NCI-H748 (cell line): ENCODE data around the gene PEX11G.
"Not testable (repeated sequence)": the region's sequence is repeated elsewhere in the genome, so short reads cannot be mapped to it uniquely, and the experiment has no call there.

ENCODE experiments used
- DNase-seq: peaks from one replicate; lab custom pipeline; 2025; ENCODE audit not compliant: unreplicated experiment; lab: John Stamatoyannopoulos, UW

Gene PEX11G

DNA sequence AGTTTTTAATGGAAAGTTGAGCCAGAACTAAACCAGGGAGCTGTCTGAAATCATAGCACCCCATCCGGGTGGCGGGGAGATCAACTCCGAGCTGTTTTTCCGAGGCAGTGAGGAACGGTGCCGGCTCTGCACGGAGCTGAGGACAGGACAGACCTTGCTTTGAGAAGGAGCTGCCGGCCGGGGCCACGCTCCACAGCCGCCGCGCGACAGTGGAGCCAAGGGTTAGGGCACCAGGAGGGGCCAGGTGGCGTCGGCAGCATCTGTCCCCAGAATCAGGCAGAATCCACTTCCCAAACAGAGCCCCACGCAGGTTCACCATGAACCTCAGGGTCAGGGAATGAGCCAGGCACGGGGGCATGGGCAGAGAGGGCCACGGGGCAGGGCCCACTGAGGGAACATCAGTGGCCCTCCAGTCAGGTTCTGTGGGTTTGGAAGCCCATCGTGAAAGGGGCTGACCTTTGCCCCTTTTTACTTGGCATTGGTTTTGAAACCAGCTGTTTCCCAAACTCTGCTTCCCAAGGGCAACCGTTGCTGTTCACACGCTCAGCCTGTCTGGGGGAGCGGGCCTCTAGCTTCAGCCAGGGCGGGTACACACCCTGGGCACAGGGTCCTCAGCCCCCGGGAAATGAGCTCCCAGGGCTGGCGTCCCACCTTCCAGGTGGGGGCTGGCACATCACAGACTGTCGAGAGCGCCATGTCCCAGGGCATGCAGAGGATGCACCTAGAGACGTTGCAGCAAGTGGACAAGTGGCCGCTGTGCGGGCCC lies 18.1 kb downstream of the PEX11G start:
- DNase-seq, result no peak

DNA sequence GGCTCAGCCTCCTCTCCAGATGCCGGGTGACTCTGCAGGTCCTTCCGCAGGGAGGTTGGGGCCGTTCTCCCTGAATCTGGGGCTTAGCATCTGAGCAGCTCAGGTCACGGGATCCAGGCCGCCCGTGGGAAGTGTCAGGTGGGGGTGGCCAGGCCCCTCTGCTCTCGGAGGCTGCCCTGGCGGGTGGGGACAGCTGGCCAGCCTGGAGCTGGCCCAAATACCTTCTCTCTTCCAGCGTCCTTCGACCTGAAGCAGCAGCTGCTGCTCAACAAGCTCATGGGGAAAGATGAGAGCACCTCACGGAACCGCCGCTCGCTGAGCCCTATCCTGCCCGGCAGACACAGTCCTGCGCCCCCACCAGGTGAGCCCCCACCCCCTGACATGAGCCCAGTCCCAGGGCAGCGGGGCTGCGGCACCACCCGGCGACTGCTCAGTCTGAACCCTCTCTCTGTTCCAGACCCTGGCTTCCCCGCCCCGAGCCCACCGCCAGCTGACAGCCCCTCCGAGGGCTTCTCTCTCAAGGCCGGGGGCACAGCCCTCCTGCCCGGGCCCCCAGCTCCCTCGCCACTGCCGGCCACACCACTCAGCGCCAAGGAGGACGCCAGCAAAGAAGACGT lies 19.1 kb downstream of the PEX11G start:
- DNase-seq, result no peak

DNA sequence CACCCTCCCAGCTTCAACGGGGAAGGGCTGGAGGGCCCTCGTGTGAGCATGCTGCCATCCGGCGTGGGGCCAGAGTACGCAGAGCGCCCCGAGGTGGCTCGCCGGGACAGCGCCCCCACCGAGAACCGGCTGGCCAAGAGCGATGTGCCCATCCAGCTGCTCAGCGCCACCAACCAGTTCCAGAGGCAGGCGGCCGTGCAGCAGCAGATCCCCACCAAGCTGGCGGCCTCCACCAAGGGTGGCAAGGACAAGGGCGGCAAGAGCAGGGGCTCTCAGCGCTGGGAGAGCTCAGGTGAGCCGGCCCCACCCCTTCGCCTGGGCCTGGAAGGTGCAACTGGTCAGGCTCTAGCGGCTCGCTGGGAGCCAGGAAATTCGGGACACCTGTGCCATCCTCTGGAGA lies 20.0 kb downstream of the PEX11G start:
- no peak for DNase-seq

DNA sequence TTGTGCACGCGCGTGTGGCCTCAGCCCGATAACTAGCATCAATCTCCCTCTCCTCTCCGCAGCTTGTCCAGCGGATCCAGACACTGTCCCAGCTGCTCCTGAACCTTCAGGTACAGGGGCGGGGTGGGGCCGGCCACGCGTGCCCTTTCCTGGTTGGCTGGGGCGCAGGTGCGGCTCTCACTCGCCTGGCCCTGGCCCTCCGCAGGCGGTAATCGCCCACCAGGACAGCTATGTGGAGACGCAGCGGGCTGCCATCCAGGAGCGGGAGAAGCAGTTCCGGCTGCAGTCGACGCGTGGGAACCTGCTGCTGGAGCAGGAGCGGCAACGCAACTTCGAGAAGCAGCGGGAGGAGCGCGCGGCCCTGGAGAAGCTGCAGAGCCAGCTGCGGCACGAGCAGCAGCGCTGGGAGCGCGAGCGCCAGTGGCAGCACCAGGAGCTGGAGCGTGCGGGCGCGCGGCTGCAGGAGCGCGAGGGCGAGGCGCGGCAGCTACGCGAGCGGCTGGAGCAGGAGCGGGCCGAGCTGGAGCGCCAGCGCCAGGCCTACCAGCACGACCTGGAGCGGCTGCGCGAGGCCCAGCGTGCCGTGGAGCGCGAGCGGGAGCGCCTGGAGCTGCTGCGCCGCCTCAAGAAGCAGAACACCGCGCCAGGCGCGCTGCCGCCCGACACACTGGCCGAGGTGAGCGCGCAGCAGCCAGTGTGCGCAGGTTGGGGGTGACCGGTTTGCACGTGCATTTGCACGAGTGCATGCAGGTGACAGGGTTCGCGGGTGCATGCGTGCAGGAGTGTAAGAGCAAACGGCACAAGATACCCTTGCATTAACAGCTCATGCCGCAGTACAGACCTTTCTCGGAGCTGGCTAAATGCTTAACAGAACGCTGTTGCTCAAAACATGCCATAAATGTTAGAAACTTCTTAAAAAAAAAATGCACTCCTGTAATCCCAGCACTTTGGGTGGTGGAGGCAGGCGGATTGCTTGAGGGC lies 21.5 kb downstream of the PEX11G start:
- no peak for DNase-seq

DNA sequence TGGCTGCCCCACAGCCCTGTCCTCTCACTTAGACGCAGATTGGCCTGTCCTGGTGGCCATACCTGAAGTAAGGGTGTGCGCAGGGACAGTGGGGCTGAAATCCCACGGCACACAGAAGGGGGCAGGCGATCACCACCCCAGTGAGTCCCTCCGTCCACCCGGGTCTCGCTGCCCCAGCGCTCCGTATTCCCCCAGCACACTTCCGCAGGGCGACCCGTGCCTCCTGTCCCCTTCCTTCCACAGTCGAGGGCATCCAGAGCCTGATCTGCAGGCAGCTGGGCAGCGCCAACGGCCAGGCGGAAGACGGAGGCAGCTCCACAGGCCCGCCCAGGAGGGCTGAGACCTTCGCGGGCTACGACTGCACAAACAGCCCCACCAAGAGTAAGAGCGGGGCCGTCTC lies 25.3 kb downstream of the PEX11G start:
- DNase-seq, result no peak

DNA sequence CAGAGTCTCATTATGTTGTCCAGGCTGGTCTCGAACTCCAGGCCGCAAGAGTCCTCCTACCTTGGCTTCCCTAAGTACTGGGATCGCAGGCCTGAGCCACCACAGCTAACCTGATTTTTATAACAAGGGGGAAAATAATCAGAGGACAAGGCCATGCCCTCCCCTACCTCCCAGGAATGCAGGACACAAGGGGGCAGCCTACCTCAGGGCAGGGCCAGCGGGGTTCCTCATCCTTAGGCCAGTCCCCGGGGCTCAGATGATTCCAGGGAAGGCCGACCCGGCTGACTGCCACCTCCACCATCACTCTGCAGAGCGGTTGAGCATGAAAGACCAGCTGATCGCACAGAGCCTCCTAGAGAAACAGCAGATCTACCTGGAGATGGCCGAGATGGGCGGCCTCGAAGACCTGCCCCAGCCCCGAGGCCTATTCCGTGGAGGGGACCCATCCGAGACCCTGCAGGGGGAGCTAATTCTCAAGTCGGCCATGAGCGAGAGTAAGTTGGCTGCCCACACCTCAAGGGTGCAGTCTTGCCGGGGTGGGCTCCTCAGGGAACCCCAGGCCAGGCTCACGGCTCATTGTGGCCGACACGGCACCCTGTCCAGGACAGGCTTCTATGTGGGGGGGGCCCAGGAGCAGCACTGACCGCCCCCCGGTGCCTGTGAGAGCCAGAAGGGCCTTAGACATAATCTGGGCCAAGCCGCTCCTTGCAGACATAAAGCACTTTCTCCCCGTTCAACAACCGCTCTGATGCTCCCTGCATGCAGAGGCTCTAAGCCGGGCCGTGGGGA lies 26.8 kb downstream of the PEX11G start:
- no peak for DNase-seq

DNA sequence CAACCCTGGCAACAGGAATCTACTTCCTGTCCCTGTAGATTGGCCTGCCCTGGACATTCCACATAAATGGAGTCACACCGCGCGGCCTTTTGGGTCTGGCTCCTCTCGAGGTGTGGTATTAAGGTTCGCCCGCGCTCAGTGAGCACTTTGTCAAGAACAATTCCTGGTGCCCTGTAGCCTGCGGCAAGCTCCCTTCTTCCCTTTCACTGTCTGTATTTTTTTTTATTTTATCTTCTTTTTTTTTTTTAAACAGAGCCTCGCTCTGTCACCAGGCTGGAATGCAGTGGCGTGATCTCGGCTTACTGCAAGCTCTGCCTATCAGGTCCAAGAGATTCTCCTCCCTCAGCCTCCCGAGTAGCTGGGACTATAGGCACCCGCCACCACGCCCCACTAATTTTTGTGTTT lies 28.3 kb downstream of the PEX11G start:
- DNase-seq, result no peak

DNA sequence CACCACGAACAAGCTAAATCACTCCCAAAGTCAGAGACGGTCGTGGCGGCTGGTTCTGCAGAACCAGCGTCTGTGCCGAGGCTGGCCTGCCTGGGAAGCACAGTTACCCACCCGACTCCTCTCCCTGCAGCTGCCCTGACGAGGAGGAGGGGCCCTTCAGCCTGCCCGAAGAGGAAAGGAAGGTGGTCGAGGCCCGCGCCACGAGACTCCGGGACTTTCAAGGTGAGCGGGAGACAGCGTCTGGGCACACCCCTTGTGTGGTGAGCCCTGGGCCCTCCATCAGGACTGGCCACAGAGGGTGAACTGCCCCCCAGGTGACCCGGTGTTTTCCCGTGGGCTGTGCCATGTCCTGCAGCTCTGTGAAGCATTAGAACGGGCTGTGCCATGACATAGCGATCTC lies 29.1 kb downstream of the PEX11G start:
- no peak for DNase-seq

DNA sequence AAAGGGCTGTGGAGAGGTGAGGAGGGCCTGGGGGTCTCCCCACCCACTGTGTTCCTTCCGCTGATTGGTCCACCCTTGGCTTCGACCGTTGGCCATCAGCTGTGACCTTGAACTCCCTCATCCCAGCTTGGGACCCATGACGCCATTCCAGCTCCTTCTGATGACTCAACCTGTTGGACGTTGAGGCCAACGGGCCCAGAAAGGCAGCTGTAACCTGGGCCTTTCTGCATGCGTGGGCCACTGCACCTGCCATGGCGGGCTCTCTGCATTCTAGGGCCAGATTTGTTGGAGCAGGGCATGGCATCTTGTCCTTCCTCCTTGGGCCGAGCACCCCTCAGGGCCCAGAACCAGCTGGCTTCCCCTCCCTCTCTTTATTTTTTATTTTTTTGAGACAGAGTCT lies 30.2 kb downstream of the PEX11G start:
- no peak for DNase-seq

DNA sequence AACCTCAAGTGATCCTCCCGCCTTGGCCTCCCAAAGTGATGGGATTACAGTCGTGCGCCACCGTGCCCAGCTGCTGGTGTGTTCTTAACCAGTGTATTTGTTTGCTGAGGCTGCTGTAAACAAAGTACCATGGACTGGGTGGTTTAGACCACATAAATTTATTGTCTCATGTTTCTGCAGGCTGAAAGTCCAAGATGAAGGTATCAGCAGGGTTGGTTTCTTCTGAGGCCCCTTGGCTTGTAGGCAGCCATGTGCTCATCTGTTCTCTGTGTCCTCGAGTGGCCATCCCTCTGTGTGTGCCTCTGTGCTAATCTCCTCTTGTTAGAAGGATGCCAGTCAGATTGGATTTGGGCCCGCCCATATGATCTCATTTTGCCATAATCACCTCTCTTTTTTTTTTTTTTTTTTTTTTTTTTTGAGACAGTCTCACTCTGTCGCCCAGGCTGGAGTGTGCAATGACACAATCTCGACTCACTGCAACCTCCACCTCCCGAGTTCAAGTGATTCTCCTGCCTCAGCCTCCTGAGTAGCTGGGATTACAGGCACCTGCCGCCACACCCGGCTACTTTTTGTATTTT lies 31.8 kb downstream of the PEX11G start:
- no peak for DNase-seq

DNA sequence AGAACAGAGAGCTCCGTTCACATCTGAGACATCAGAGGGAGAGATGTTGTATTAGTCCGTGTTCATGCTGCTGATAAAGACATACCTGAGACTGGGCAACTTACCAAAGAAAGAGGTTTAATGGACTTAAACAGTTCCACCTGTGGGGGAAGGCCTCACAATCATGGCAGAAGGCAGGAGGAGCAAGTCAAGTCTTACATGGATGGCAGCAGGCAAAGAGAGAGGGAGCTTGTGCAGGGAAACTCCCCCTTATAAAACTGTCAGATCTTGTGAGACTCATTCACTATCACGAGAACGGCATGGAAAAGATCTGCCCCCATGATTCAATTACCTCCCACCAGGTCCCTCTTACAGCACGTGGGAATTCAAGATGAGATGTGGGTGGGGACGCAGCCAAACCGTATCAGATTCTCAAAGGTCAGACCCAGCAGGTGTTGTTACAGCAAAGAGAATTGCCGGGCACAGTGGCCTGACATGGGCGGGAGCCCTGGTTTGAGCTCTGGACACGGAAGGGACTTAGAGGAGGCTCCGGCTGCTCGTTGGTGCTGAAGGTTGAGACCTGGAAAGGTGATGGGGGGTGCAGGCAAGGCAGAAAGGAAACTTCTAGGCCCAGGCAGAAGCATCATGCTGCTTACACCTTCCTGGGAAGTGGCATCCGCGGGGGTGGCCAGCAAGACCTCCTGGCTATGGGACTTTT lies 33.1 kb downstream of the PEX11G start:
- DNase-seq, result no peak

DNA sequence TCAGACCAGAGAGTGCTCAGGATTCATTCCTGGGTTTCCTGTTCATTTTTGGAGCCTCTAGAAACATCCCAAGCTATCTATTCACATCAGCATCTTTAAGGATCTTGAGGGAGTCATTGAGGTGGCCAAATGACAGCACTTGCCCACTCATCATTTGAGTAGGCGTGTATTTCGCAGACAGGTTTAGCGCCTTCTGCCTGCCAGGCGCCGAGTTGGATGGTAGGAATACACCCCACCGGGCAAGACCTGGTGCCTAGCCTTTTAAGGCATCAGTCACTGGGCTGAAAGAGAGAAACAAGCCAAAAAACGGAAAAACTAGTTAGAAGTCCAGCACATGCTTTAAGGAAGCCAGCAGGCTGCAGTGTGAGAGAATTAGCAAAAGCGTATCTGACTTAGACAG lies 33.8 kb downstream of the PEX11G start:
- no peak for DNase-seq

DNA sequence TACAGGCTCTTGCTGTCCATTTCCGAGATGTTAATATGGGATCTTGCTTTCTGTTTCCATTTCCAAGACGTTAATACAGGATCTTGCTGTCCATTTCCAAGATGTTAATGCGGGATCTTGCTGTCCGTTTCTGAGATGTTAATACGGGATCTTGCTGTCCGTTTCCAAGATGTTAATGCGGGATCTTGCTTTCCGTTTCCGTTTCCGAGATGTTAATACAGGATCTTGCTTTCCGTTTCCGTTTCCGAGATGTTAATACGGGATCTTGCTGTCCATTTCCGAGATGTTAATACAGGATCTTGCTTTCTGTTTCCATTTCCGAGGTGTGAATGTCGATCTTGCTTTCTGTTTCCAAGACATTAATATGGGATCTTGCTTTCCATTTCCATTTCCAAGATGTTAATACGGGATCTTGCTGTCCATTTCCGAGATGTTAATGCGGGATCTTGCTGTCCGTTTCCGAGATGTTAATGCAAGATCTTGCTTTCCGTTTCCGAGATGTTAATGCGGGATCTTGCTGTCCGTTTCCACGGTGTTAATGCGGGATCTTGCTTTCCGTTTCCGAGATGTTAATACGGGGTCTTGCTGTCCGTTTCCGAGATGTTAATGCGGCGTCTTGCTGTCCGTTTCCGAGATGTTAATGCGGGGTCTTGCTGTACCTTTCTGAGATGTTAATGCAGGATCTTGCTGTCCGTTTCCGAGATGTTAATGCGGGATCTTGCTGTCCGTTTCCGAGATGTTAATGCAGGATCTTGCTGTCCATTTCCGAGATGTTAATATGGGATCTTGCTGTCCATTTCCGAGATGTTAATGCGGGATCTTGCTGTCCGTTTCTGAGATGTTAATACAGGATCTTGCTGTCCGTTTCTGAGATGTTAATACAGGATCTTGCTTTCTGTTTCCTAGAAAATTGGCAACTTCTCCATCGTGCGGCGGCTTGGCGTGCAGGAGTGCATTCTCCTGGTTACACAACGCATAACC lies 38.3 kb downstream of the PEX11G start:
- no peak for DNase-seq

DNA sequence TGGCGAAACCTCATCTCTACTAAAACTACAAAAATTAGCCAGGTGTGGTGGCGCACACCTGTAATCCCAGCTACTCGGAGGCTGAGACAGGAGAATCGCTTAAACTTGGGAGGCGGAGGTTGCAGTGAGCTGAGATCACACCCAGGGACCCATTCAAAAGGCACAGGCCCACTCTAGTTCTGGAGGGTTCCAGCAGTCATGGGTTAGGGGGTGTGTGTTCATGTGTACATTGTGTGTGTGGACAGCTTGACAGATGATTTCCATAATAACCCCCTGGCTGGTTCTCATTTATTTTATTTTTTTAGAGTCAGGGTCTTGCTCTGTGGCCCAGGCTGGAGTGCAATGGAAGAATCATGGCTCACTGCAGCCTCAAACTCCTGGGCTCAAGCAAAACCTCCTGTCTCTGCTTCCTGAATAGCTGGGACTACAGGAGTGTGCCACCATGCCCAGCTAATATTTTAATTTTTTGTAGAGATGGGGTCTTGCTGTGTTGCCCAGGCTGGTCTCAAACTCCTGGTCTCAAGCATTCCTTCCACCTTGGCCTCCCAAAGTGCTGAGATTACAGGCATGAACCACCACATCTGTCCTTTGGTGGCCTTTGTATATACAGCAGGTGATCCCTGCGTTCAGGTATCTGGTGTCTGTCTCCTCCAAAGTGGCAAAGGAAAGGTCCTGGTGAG lies 39.3 kb downstream of the PEX11G start:
- DNase-seq, result not testable (repeated sequence)

DNA sequence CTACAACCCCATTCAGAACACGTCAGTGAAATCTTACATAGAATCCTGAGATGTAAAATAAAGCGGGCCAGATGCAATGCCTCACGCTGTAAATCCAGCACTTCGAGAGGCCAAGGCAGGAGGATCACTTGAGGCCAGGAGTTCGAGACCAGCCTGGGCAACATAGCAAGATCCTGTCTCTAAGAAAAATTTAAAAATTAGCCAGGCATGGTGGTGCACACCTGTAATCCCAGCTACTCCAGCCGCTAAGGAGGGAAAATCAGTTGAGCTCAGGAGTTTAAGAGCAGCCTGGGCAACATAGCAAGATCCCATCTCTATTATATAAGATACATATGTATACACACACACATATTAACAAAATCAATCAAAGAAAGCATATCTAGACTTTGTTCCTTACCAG lies 41.2 kb downstream of the PEX11G start:
- DNase-seq, result no peak

DNA sequence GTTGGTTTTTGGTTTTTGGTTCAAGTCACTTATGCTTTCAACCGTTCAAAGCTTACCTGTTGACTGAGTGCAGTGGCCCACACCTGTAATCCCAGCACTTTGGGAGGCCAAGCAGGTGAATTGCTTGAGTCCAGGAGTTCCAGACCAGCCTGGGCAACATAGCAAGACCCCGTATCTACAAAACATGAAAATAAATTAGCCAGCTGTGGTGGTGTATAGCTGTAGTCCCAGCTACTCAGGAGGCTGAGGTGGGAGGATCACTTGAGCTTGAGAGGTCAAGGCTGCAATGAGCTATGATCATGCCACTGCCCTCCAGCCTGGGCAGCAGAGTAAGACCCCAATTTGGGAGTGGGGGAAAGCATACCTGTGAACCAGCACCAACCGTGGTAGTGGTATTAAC lies 43.7 kb downstream of the PEX11G start:
- no peak for DNase-seq

DNA sequence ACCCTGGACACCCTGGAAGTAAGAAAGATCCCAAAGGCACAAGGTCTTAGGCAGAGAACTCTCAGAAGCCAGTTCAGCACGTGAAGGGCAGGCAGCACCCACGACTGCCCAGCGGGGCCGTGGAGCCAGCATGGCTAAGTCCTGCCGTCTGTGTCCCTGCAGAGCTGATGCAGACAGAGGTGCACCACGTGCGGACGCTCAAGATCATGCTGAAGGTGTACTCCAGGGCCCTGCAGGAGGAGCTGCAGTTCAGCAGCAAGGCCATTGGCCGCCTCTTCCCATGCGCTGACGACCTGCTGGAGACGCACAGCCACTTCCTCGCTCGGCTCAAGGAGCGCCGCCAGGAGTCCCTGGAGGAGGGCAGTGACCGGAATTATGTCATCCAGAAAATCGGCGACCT lies 44.8 kb downstream of the PEX11G start:
- DNase-seq, result no peak

DNA sequence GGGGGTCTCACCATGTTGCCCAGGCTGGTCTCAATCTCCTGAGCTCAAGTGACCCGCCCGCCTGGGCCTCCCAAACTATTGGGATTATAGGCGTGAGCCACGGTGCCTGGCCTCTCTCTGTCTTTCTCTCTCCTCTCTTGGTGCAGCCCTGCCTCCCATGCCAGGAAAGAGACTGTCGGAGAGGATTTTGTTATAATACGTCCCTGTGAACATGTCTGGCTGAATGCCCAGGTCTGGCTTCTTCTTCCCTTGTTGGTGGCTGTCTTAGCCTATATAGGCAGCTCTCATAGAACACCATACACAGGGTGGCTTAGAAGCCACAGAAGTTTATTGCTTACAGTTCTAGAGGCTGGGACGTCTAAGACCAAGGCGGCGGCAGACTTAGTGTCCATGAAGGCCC lies 46.4 kb downstream of the PEX11G start:
- DNase-seq, result no peak
